CMK (cell line): Measurements from ENCODE around the gene METTL5.

Source experiments
- DNase-seq: peaks from one replicate; pipeline ENCODE4 v3.0.0-alpha.2; 2010; ENCODE audit warnings: low read depth

The METTL5 gene

GRCh38 chr2:169781249-169782013, 43.3 kb downstream of the METTL5 start:
- DNase-seq, result no peak

GRCh38 chr2:169778446-169778845, 46.3 kb downstream of the METTL5 start:
- DNase-seq, result no peak

GRCh38 chr2:169776252-169776761, 48.4 kb downstream of the METTL5 start:
- no peak for DNase-seq

- no peak for DNase-seq
Measured at GRCh38 chr2:169775765-169776164, 48.9 kb downstream of the METTL5 start.

GRCh38 chr2:169775354-169775753, 49.4 kb downstream of the METTL5 start:
- no peak for DNase-seq

GRCh38 chr2:169772651-169773050, 52.1 kb downstream of the METTL5 start:
- DNase-seq, result no peak

- DNase-seq, result no peak
Measured at GRCh38 chr2:169771612-169772011, 53.1 kb downstream of the METTL5 start.

- no peak for DNase-seq
Measured at GRCh38 chr2:169771021-169771420, 53.7 kb downstream of the METTL5 start.

- no peak for DNase-seq
Measured at GRCh38 chr2:169768262-169768995, 56.3 kb downstream of the METTL5 start.

GRCh38 chr2:169767243-169767888, 57.3 kb downstream of the METTL5 start:
- no peak for DNase-seq

- DNase-seq, result no peak
Measured at GRCh38 chr2:169765523-169765922, 59.2 kb downstream of the METTL5 start.

- DNase-seq, result no peak
Measured at GRCh38 chr2:169761970-169762292, 62.8 kb downstream of the METTL5 start.
